Vagina (tissue), 2 donors: Measurements from ENCODE around the gene CEP250. TPM values are rescaled to one million over a fixed set of nuclear protein-coding genes. Genes with fewer than 3 reads are reported as not detected.

Experiments
- DNase-seq, 2 donors: peaks; one replicate each; pipeline ENCODE4 v3.0.0-alpha.2; 2017; ENCODE audit errors: extremely low spot score in 2 of 2
- H3K27ac ChIP-seq: fragments of 200-600 bp; sonication (generic); one replicate; pipeline ENCODE4 v1.5.1; 2019
- H3K27me3 ChIP-seq: fragments of 200-600 bp; sonication (generic); one replicate; pipeline ENCODE4 v1.5.1; 2019
- H3K36me3 ChIP-seq, 2 donors: fragments of 200-600 bp; sonication (generic); one replicate each; pipeline ENCODE4 v1.5.1; 2017 to 2019
- H3K4me1 ChIP-seq: fragments of 200-600 bp; sonication (generic); one replicate; pipeline ENCODE4 v1.5.1; 2019
- H3K4me3 ChIP-seq, 2 donors: fragments of 200-600 bp; sonication (generic); 1 replicate in 1 of 2; 2 replicates in 1 of 2; pipeline ENCODE4 v1.5.1; 2016 to 2019
- H3K9me3 ChIP-seq: fragments of 200-600 bp; sonication (generic); one replicate; pipeline ENCODE4 v1.5.1; 2019
- CTCF ChIP-seq, 3 experiments: fragments of 450-650 bp in 2 of 3; fragments of 200-600 bp in 1 of 3; sonication (generic) in 1 of 3; IDR thresholded peaks; one replicate each; pipeline ENCODE4 v1.5.1; 2017 to 2019; ENCODE audit warnings: antibody characterized with exemption in 3 of 3, mild to moderate bottlenecking in 2 of 3, moderate library complexity in 2 of 3
- POLR2A ChIP-seq, 2 donors: fragments of 450-650 bp; IDR thresholded peaks; one replicate each; pipeline ENCODE4 v1.6.1; 2017; ENCODE audit warnings: antibody characterized with exemption in 2 of 2, mild to moderate bottlenecking in 2 of 2, moderate library complexity in 2 of 2
- POLR2AphosphoS5 ChIP-seq, 2 donors: sonication (generic); formaldehyde crosslinking; IDR thresholded peaks; one replicate each; pipeline ENCODE4 v1.9.0; 2017; ENCODE audit warnings: antibody characterized with exemption in 2 of 2, mild to moderate bottlenecking in 2 of 2, low read depth in 1 of 2; ENCODE audit not compliant: insufficient read depth in 1 of 2
- intact Hi-C: fragments of 100-400 bp; cut with DNase I; formaldehyde crosslinking; loops from one replicate; pipeline ENCODE4 v1.15.1; 2023
- total RNA-seq: library from RNA; depleted of rRNA; stranded (reverse); fragments of >200 nt; gene quantifications from one replicate; pipeline ENCODE4 v1.2.3, GENCODE V29; 2016

The CEP250 gene
- total RNA-seq, 1 donor from 2014 or later, result 10.1 TPM

- H3K9me3 ChIP-seq, result no peaks in the 10 kb centered on the region
- TF ChIP-seq CTCF (IDR thresholded peaks at IDR 0.05) (no peak), POLR2A (IDR thresholded peaks at IDR 0.05) (no peak), POLR2AphosphoS5 (IDR thresholded peaks at IDR 0.05; ENCODE audit: insufficient read depth in 1 of 2, low read depth in 1 of 2) (no peak)
- peaks cover 0 to 16% of the 10 kb centered on the region in 2 donors for H3K36me3 ChIP-seq
- H3K4me1 ChIP-seq, result no peaks in the 10 kb centered on the region
- no peaks in the 10 kb centered on the region for H3K27me3 ChIP-seq
- DNase-seq, result no peak
- intact Hi-C loops, result no loop called here
- H3K27ac ChIP-seq, result no peak overlapping the region
- no peak overlapping the region for H3K4me3 ChIP-seq
These were observed 105.1 kb downstream of the CEP250 start for GRCh38 chr20:35560541-35560940.

- no peak for DNase-seq
- H3K4me1 ChIP-seq, result no peaks in the 10 kb centered on the region
- no peak for TF ChIP-seq POLR2A (IDR thresholded peaks at IDR 0.05)
- TF ChIP-seq CTCF (IDR thresholded peaks at IDR 0.05), result no peak
- no peak for TF ChIP-seq POLR2AphosphoS5 (IDR thresholded peaks at IDR 0.05; ENCODE audit: insufficient read depth in 1 of 2, low read depth in 1 of 2)
These were observed 105.9 kb downstream of the CEP250 start for GRCh38 chr20:35561268-35561667.

GRCh38 chr20:35561671-35562070 lies 106.3 kb downstream of the CEP250 start:
- Histone ChIP-seq H3K9me3 (no peaks in the 10 kb centered on the region), H3K36me3 (peaks cover 0 to 7% of the 10 kb centered on the region in 2 donors), H3K4me3 (no peak overlapping the region), H3K27me3 (no peaks in the 10 kb centered on the region), H3K27ac (no peak overlapping the region), H3K4me1 (no peaks in the 10 kb centered on the region)
- no peak for DNase-seq
- intact Hi-C loops, result no loop called here
- TF ChIP-seq POLR2AphosphoS5 (IDR thresholded peaks at IDR 0.05; ENCODE audit: insufficient read depth in 1 of 2, low read depth in 1 of 2) (no peak), POLR2A (IDR thresholded peaks at IDR 0.05) (no peak), CTCF (IDR thresholded peaks at IDR 0.05) (no peak)

More at GRCh38 chr20:35561268-35561667, 105.9 kb downstream of the CEP250 start:
- H3K27me3 ChIP-seq, result no peaks in the 10 kb centered on the region
- H3K36me3 ChIP-seq, result peaks cover 0 to 11% of the 10 kb centered on the region in 2 donors
- no peak overlapping the region for H3K4me3 ChIP-seq
- H3K27ac ChIP-seq, result no peak overlapping the region
- intact Hi-C loops, result no loop called here
- no peaks in the 10 kb centered on the region for H3K9me3 ChIP-seq

- TF ChIP-seq POLR2A (IDR thresholded peaks at IDR 0.05), result no peak
- TF ChIP-seq POLR2AphosphoS5 (IDR thresholded peaks at IDR 0.05; ENCODE audit: insufficient read depth in 1 of 2, low read depth in 1 of 2), result no peak
- TF ChIP-seq CTCF (IDR thresholded peaks at IDR 0.05), result no peak
- no peak overlapping the region for H3K4me3 ChIP-seq
- no peaks in the 10 kb centered on the region for H3K9me3 ChIP-seq
- intact Hi-C loops, result no loop called here
- H3K27me3 ChIP-seq, result no peaks in the 10 kb centered on the region
- no peak for DNase-seq
- H3K36me3 ChIP-seq, result no peaks in the 10 kb centered on the region
- no peak overlapping the region for H3K27ac ChIP-seq
- no peaks in the 10 kb centered on the region for H3K4me1 ChIP-seq
These were observed 107.2 kb downstream of the CEP250 start for GRCh38 chr20:35562541-35563110.

- TF ChIP-seq POLR2AphosphoS5 (IDR thresholded peaks at IDR 0.05; ENCODE audit: insufficient read depth in 1 of 2, low read depth in 1 of 2) (no peak), CTCF (IDR thresholded peaks at IDR 0.05) (no peak), POLR2A (IDR thresholded peaks at IDR 0.05) (no peak)
- no peak overlapping the region for H3K4me3 ChIP-seq
- no peaks in the 10 kb centered on the region for H3K36me3 ChIP-seq
- DNase-seq, result no peak
- no peaks in the 10 kb centered on the region for H3K27me3 ChIP-seq
- no peaks in the 10 kb centered on the region for H3K9me3 ChIP-seq
- H3K4me1 ChIP-seq, result no peaks in the 10 kb centered on the region
- no peak overlapping the region for H3K27ac ChIP-seq
- intact Hi-C loops, result no loop called here
These were observed 108.4 kb downstream of the CEP250 start for GRCh38 chr20:35563834-35564233.
